ENCODE measurements around the gene CST5.
"Not testable (repeated sequence)": the region's sequence is repeated elsewhere in the genome, so short reads cannot be mapped to it uniquely, and the experiment has no call there.

The CST5 gene

GRCh38 chr20:23832775-23833513, 46.6 kb downstream of the CST5 start:
- no peak for FAIRE-seq

GRCh38 chr20:23831961-23832360, 47.6 kb downstream of the CST5 start:
- not testable (repeated sequence) for FAIRE-seq

- FAIRE-seq, result no peak
Observed at GRCh38 chr20:23826541-23827021, 53.0 kb downstream of the CST5 start, which contains the start of gene CST2. Gene CST2 (minus strand): TSS chr20:23826729. CDS start chr20:23826660, 69 bp downstream.

Measured in TTC549 (cell line).